MV-4-11 (cell line): ENCODE results near the gene ZMAT3.
"Not testable (repeated sequence)": the region's sequence is repeated elsewhere in the genome, so short reads cannot be mapped to it uniquely, and the experiment has no call there.

Experiments
- DNase-seq: peaks from one replicate; lab custom pipeline; 2025; lab: John Stamatoyannopoulos, UW

The ZMAT3 gene

GRCh38 chr3:179071323-179072099 lies at the start of gene ZMAT3:
TSS of gene ZMAT3 (minus strand) at chr3:179071809. CDS start at chr3:179067752, 4,057 bp downstream.
- DNase-seq: peak; percentile 71

- no peak for DNase-seq
Observed at GRCh38 chr3:179116816-179117215, 45.2 kb upstream of the ZMAT3 start.

- not testable (repeated sequence) for DNase-seq
Observed at GRCh38 chr3:179115444-179115843, 43.8 kb upstream of the ZMAT3 start.

GRCh38 chr3:179113903-179114302 lies 42.3 kb upstream of the ZMAT3 start:
- no peak for DNase-seq

GRCh38 chr3:179108086-179108485 lies 36.5 kb upstream of the ZMAT3 start:
- no peak for DNase-seq

- DNase-seq: no peak
Observed at GRCh38 chr3:179107617-179108016, 36.0 kb upstream of the ZMAT3 start.

- no peak for DNase-seq
Observed at GRCh38 chr3:179105881-179106280, 34.3 kb upstream of the ZMAT3 start.

- no peak for DNase-seq
Observed at GRCh38 chr3:179100652-179101051, 29.0 kb upstream of the ZMAT3 start.

GRCh38 chr3:179098388-179099077 lies 26.9 kb upstream of the ZMAT3 start:
- peak; percentile 54 for DNase-seq

GRCh38 chr3:179093807-179094206 lies 22.2 kb upstream of the ZMAT3 start:
- DNase-seq: no peak

- no peak for DNase-seq
Observed at GRCh38 chr3:179091113-179091512, 19.5 kb upstream of the ZMAT3 start.

GRCh38 chr3:179088306-179088705 lies 16.7 kb upstream of the ZMAT3 start:
- peak; percentile 58 for DNase-seq

GRCh38 chr3:179083977-179084376 lies 12.4 kb upstream of the ZMAT3 start:
- DNase-seq: no peak

- DNase-seq: no peak
Observed at GRCh38 chr3:179082416-179082815, 10.8 kb upstream of the ZMAT3 start.

GRCh38 chr3:179081885-179082284 lies 10.3 kb upstream of the ZMAT3 start:
- no peak for DNase-seq

- no peak for DNase-seq
Observed at GRCh38 chr3:179079537-179079936, 7.9 kb upstream of the ZMAT3 start.

GRCh38 chr3:179076243-179077027 lies 4.8 kb upstream of the ZMAT3 start:
- DNase-seq: no peak

GRCh38 chr3:179074656-179075055 lies 3.0 kb upstream of the ZMAT3 start:
- peak; percentile 11 for DNase-seq

- DNase-seq: no peak
Observed at GRCh38 chr3:179073816-179074215, 2.2 kb upstream of the ZMAT3 start.

GRCh38 chr3:179072100-179072438 lies 460 bp upstream of the ZMAT3 start:
- peak; percentile 56 for DNase-seq

- DNase-seq: no peak
Observed at GRCh38 chr3:179071027-179071322, 634 bp downstream of the ZMAT3 start.

GRCh38 chr3:179069762-179070390 lies 1.7 kb downstream of the ZMAT3 start:
- no peak for DNase-seq
